NCI-H524 (cell line): ENCODE measurements around the gene GTF3C2.

Experiments used
- DNase-seq, 2 experiments: peaks; one replicate each; lab custom pipeline; 2025; lab: John Stamatoyannopoulos, UW

Gene GTF3C2

GRCh38 chr2:27356382-27357181 is at the start of gene GTF3C2:
TSS of gene GTF3C2 (minus strand) at chr2:27356764. CDS start at chr2:27343554, 13,210 bp downstream.
- peak; percentile 99 for DNase-seq

DNA sequence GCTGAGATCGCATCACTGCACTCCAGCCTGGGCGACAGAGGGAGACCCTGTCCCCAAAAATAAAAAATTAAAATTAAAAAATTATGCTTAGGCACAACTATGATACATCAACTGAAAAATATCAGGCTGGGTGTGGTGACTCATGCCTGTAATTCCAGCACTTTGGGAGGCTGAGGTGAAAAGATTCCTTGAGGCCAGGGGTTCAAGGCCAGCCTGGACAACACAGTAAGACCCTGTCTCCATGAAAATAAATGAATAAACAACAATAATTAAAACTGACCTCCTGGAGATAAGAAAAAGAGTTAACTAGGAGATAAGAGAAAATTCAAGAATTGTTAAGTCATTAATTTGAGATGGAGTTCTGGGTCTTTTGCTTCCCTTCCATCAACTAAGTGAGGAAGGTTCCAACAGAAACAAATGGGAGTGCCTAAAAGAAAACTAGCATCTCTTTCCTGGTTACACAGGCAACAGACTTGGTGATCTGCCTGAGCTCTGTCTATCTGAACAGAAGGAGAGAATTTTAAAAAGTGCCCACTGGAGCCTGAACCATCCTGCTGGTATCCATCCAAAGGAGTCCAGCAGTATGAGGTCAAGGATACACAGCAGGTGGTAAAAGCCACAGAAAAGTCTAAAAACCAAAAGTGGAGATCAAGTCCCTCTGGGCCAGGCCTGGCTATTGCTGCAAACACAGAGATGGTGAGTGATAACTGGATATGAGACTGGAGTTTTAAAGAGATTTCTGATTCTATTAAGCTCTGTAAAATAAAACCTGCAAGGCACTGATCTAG is 44.0 kb upstream of the GTF3C2 start:
- DNase-seq = no peak

DNA sequence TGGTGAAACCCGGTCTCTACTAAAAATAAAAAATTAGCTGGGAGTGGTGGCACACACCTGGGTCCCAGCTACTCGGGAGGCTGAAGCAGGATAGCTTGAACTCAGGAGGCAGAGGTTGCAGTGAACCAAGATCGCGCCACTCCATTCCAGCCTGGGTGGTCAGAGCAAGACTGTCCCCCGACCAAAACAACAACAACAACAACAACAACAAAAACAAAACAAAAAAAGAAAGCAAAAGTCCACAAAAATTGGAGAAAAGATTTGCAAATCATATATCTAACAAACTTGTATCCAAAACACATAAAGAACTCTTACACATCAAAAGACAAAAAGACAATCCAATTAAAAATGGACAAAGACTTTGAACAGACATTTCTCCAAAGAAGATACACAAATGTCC is 42.4 kb upstream of the GTF3C2 start:
- no peak for DNase-seq

- DNase-seq = no peak
Observed at GRCh38 chr2:27393225-27393624, 36.7 kb upstream of the GTF3C2 start.

DNA sequence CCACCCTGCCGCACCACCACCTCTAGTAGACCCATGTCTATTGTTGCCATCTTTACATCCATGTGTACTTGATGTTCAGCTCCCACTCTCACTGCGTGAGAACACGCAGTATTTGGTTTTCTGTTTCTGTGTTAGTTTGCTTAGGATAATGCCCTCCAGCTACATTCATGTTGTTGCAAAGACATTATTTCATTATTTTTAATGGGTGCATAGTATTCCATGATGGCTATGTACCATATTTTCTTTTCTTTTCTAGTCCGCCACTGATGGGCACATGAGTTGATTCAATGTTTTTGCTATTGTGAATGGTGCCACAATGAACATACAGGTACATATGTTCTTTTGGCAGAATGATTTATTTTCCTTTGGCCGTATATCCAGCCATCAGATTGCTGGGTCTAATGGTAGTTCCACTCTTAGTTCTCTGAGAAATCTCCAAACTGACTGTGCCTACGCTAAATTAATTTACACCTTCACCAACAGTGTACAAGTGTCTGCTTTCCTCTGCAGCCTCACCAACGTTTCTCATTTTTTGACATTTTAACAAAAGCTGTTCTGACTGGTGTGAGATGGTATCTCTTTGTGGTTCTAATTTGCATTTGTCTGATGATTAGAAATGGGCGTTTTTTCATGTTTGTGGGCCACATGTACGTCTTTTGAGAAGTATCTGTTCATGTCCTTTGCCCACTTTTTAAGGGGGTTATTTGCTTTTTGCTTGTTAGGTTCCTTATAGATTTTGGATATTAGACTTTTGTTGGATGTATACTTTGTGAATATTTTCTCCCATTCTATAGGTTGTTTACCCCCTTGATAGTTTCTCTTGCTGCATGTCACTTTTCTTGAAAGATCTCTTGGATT is 34.5 kb upstream of the GTF3C2 start:
- no peak for DNase-seq

- peak; percentile 74 to 93 for DNase-seq
Observed at GRCh38 chr2:27381577-27382181, 25.1 kb upstream of the GTF3C2 start.

- DNase-seq = peak; percentile 77 to 93
Observed at GRCh38 chr2:27380626-27381545, 24.3 kb upstream of the GTF3C2 start, which contains the start of gene ZNF513. TSS of gene ZNF513 (minus strand) at chr2:27380734. CDS start at chr2:27380526, 208 bp downstream.

DNA sequence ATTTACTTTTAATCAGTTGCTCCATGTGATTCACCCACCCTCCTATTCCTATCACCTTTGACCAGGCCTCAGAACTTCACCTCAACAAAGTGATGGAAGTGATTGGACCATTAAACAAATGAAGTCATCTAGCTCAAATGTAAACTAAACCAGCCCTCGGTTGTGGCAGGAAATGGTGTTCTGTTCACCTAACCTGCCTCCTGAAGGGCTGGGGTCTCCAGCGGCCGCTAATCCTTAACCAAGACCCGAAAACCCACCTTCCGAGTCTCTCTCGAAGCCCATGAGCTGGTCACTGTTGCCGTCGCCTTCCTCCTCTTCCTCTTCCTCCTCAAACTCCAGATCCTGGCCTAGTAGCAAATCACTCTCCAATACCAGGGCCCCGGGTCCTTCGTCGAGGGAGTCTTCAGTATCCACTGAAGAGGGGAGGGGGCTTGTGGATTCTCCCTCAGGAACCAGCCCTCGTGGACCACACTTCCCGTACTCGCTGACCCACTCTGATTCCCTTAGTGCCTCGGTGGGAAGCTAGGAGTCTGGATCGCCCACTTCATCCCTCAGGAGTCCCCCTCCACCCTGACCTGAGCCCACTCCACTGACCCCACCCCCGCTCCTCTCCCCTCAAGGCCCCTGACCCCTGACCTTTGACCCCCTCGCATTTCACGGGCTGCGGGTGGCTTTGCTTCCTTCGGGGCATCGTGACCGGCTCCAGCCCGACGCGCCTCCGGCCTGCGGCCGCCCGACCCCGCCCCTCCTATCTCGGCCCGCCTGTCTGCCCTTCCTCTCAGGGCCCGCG is 23.5 kb upstream of the GTF3C2 start:
- DNase-seq = peak; percentile 39 to 56

GRCh38 chr2:27379383-27379835 is 22.8 kb upstream of the GTF3C2 start:
- no peak for DNase-seq

DNA sequence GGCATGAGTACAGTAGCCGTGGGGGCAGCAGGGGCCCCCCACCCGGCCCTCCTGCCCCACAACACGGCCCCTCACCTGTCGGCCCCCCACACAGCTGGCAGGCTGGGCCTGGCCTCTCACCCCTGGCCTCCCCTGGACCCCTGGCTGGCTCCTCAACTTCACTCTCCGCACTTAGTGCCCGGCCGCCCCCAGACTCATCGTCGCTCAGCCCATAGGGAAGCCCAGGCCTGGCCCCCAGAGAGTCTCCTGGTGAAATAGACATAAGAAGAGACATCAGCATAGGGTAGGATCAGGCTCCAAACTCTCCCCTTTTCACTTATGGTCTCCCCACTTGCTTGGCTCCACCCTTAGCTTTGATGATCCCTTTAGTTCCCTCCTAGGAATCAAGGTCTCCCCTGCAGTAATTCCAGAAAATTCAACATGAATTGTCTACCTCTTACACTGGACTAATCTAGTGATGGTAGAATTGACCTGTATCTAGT is 22.3 kb upstream of the GTF3C2 start:
- no peak for DNase-seq

DNA sequence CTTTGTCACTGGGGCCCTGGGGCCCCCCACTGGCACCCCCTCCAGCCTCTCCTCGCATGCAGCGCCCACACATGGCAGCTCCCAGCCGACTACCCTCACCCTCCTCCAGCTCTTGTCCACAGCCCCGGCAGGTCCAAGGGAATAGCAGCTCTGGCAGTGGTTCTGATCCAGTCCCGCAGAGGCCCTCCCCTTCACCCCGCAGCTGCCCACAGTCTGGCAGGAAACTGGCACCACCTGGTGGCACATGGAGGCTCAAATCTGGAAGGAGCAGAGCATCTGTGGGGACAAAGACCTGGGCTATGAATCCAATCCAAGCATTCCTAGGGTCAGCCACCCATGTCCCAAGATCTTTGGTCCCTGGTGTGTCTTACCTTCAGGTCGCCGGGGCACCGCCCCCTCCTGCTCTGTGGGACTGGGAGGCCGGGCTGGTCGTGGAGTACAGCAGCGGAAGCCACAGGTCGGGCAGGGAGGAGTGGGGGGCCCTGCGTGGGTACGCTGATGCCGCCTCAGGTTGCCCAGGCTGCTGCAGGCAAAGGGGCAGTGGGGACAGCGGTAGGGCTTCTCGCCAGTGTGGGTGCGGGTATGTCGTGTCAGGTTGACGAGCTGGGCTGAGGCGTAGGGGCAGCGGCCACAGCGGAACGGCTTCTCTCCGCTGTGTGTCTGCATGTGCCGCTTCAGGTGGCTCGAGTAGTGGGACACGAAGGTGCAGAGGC is 21.7 kb upstream of the GTF3C2 start:
- DNase-seq = peak in 1 of 2 experiments; percentile 33

- DNase-seq = no peak
Observed at GRCh38 chr2:27377618-27378095, 21.1 kb upstream of the GTF3C2 start.

GRCh38 chr2:27376866-27377617 is 20.5 kb upstream of the GTF3C2 start:
- no peak for DNase-seq

DNA sequence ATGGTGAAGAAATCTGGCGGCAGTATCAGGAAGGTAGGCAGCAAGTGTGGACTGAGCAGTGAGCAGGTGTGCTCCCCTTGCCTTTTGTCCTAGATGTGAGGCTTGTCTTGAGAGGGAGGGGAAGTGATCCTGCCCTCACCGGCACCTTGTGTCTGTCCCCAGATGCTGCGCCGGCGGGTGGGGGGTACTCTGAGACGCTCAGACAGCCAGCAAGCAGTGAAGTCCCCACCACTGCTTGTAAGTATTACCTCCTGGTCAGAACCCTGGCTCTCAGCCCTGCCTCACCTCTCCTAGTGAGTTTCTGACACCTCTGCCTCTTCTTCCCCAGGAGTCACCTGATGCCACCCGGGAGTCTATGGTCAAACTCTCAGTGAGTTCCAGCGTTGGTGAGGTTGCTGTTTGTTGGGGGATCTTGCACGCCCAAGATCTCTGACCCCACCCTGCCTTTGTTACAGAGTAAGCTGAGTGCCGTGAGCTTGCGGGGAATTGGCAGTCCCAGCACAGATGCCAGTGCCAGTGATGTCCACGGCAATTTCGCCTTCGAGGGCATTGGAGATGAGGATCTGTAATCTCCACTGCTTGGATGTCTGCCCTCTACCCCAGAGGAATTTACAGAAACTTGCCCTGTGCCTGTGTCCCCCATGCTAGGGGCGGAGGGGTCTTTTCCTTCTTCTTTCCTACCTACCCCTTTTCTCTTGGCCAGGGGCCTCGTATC is 19.7 kb upstream of the GTF3C2 start:
- no peak for DNase-seq

DNA sequence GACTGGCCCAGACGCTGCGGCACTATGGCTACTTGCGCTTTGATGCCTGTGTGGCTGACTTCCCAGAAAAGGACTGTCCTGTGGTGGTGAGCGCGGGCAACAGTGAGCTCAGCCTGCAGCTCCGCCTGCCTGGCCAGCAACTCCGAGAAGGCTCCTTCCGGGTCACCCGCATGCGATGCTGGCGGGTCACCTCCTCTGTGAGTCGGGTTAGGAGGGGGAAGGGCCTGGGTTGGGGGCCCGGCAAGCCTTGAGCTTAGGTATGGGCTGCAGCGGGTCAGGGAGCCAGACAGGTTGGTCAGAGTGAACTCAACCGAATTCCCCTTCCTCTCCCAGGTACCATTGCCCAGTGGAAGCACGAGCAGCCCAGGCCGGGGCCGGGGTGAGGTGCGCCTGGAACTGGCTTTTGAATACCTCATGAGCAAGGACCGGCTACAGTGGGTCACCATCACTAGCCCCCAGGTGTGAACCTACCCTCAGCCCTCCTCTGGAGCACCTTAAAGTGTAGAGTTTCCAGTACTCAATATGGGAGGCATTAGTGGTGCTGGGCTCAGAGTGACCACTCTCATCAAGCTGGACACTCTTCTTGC is 19.0 kb upstream of the GTF3C2 start:
- no peak for DNase-seq

DNA sequence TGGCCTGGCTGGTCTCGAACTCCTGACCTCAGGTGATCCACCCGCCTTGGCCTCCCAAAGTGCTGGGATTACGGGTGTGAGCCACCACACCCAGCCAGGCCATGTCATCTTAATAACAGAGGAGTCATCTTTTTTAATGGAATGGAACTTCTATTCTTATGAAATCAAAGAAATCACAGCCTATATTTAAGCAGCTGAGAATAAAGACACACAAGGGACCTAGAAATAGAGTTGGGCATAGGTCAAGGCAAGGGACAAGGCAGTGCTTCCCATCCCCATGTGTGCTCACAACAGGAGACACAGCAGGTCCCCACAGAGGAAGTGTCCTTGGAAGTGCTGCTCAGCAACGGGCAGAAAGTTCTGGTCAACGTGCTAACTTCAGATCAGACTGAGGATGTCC is 17.0 kb upstream of the GTF3C2 start:
- no peak for DNase-seq

- no peak for DNase-seq
Observed at GRCh38 chr2:27372937-27373336, 16.4 kb upstream of the GTF3C2 start.
